Osteoblast (primary cell): ENCODE data around the gene LANCL2. TPM values are rescaled to one million over a fixed set of nuclear protein-coding genes. Genes with fewer than 3 reads are reported as not detected.

Experiments used
- DNase-seq: peaks from one replicate; pipeline ENCODE4 v3.0.0; 2011; ENCODE audit warnings: low spot score, mixed read lengths; ENCODE audit not compliant: insufficient read length; ENCODE audit errors: missing footprints
- H2AFZ ChIP-seq: 2 replicates; pipeline ENCODE4 v1.6.0; 2011; ENCODE audit warnings: mild to moderate bottlenecking, low read length
- H3K27ac ChIP-seq: 2 replicates; pipeline ENCODE4 v1.5.1; 2011; ENCODE audit warnings: mild to moderate bottlenecking, low read depth, low read length, moderate library complexity
- H3K27me3 ChIP-seq: 2 replicates; pipeline ENCODE4 v1.6.0; 2012; ENCODE audit warnings: mild to moderate bottlenecking, control low read depth, inconsistent platforms, low read length, moderate library complexity; ENCODE audit not compliant: insufficient read depth
- H3K36me3 ChIP-seq: 2 replicates; pipeline ENCODE4 v1.5.1; 2011; ENCODE audit warnings: mild to moderate bottlenecking, low read length, control low read depth, moderate library complexity; ENCODE audit not compliant: insufficient read depth
- H3K4me1 ChIP-seq: 2 replicates; pipeline ENCODE4 v1.5.1; 2011; ENCODE audit warnings: mild to moderate bottlenecking, low read length, control low read depth, moderate library complexity; ENCODE audit not compliant: insufficient read depth
- H3K4me2 ChIP-seq: 2 replicates; pipeline ENCODE4 v1.6.0; 2011; ENCODE audit warnings: mild to moderate bottlenecking, low read length; ENCODE audit not compliant: insufficient read depth
- H3K4me3 ChIP-seq: fragments of 200-600 bp; sonication (generic); 3 replicates; pipeline ENCODE4 v1.5.1; 2012; ENCODE audit warnings: mild to moderate bottlenecking, low read length, inconsistent platforms; ENCODE audit not compliant: insufficient read depth
- H3K79me2 ChIP-seq: 2 replicates; pipeline ENCODE4 v1.6.0; 2012; ENCODE audit warnings: mild to moderate bottlenecking, low read length, control low read depth, inconsistent platforms; ENCODE audit not compliant: insufficient read depth
- H3K9me3 ChIP-seq: 2 replicates; pipeline ENCODE4 v1.5.1; 2011; ENCODE audit warnings: low read depth, low read length, control low read depth
- H4K20me1 ChIP-seq: 2 replicates; pipeline ENCODE4 v1.6.0; 2012; ENCODE audit warnings: mild to moderate bottlenecking, low read length, control low read depth; ENCODE audit not compliant: insufficient read depth
- total RNA-seq: library from RNA; depleted of rRNA; stranded (reverse); fragments of >200 nt; gene quantifications from 2 replicates; pipeline ENCODE4 v1.2.3, GENCODE V29; 2012
- TF ChIP-seq, protein P1 (sequence below): IDR thresholded peaks from 2 replicates; pipeline ENCODE4 v1.5.1; 2011; ENCODE audit warnings: mild to moderate bottlenecking, low read depth, low read length, moderate library complexity; ENCODE audit errors: extremely low read depth

The LANCL2 gene
- total RNA-seq, 1 donor = 19.2 TPM

DNA sequence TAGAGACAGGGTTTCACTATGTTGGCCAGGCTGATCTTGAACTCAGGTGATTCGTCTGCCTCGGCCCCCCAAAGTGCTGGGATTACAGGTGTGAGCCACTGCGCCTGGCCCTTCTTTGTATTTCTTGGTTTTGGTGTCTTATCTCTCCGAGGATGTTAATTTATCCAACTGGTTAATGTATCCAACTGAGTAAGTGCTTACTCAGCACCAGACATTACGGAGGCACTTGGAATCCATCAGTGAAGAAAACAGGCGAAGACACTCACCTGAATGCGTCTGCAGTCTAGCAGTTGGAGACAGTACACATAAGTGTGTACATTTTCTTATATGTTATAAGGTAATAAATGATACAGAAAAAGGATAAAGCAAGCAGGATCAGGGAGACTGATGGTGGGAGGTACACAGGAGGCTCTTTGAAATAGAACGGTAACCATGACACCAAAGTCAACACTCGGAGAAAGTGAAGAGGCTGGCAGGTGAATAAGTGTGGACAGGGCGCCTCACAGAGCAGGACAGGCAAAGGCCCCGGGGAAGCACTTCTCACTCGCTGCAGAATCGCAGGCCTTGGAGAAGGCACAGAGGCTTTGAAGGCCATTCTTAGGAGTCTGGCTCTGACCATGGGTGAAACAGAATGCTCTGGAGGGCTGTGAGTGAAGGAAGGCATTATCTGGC lies 73.1 kb downstream of the LANCL2 start:
- Histone ChIP-seq H3K9me3 (no peaks in the 10 kb centered on the region), H3K27ac (no peak overlapping the region), H3K4me3 (no peak overlapping the region), H4K20me1 (no peaks in the 10 kb centered on the region), H3K27me3 (no peaks in the 10 kb centered on the region), H3K36me3 (no peaks in the 10 kb centered on the region), H3K79me2 (no peaks in the 10 kb centered on the region), H2AFZ (no peak overlapping the region), H3K4me2 (no peak overlapping the region), H3K4me1 (peaks cover 10% of the 10 kb centered on the region)
- TF ChIP-seq, protein P1, sequence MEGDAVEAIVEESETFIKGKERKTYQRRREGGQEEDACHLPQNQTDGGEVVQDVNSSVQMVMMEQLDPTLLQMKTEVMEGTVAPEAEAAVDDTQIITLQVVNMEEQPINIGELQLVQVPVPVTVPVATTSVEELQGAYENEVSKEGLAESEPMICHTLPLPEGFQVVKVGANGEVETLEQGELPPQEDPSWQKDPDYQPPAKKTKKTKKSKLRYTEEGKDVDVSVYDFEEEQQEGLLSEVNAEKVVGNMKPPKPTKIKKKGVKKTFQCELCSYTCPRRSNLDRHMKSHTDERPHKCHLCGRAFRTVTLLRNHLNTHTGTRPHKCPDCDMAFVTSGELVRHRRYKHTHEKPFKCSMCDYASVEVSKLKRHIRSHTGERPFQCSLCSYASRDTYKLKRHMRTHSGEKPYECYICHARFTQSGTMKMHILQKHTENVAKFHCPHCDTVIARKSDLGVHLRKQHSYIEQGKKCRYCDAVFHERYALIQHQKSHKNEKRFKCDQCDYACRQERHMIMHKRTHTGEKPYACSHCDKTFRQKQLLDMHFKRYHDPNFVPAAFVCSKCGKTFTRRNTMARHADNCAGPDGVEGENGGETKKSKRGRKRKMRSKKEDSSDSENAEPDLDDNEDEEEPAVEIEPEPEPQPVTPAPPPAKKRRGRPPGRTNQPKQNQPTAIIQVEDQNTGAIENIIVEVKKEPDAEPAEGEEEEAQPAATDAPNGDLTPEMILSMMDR = no peak
- no peak for DNase-seq

DNA sequence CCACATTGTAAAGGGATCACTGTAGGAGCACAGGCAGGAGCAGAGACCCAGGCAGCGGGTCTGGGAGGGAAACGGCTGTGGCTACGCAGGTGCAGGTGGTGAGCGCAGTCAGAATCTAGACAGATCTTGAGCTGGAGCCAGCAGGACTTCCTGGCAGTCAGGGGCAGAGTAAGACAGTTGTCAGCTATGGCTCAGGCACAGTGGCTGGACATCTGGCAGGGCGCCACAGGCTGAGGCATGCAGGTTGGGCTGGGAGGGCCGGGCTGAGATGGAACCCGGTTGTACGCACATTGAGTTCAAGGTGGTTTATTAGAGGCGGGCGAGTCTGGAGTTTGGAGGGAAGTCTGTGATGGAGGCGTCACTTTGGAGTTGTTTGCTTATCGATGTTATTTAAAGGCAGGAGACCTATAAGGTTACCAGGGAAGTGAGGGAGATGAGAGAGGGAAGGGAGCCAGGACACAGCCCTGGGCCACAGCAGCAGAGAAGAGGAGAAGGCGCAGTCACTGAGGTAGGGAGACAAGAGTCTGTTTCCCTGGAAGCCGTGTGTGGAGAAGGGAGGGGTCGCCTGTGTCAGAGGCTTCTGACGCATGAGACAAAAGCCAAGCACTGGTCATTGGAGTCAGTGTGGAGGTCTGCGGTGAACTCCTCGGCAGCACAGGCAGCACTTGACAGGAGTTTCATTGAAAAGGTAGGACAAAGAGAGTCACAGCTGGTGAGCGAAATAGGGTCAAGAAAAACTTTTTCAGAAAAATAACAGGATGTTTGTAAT lies 73.8 kb downstream of the LANCL2 start:
- no peak overlapping the region for H2AFZ ChIP-seq
- TF ChIP-seq, protein P1 = no peak
- H4K20me1 ChIP-seq = no peaks in the 10 kb centered on the region
- no peak overlapping the region for H3K27ac ChIP-seq
- H3K79me2 ChIP-seq = no peaks in the 10 kb centered on the region
- no peak overlapping the region for H3K4me2 ChIP-seq
- H3K27me3 ChIP-seq = no peaks in the 10 kb centered on the region
- no peaks in the 10 kb centered on the region for H3K9me3 ChIP-seq
- no peak for DNase-seq
- H3K4me1 ChIP-seq = peaks cover 10% of the 10 kb centered on the region
- no peaks in the 10 kb centered on the region for H3K36me3 ChIP-seq
- H3K4me3 ChIP-seq = no peak overlapping the region

DNA sequence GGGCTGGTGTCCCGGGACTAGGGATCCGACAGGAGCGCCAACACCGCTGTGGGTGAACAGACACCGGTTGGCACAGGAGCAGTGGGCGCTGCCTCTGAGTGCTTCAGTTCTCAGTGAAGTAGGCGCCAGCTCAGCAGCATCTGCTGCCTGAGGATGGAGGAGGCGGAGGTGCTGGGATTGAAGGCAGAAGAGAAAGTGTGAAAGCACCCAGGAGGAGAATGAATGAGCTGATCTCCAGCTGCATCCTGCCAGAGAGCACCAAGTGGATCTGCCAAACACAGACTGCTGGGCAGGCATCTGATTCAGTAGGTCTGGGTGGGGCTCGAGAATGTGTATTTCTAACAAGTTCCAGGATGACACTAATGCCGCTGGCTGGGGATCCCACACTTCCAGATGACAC lies 74.5 kb downstream of the LANCL2 start:
- H3K27me3 ChIP-seq = no peaks in the 10 kb centered on the region
- no peaks in the 10 kb centered on the region for H4K20me1 ChIP-seq
- H3K9me3 ChIP-seq = no peaks in the 10 kb centered on the region
- H3K4me1 ChIP-seq = peaks cover 10% of the 10 kb centered on the region
- H3K4me2 ChIP-seq = no peak overlapping the region
- H3K36me3 ChIP-seq = no peaks in the 10 kb centered on the region
- no peak overlapping the region for H3K27ac ChIP-seq
- peak; percentile 83 for DNase-seq
- H3K79me2 ChIP-seq = no peaks in the 10 kb centered on the region
- TF ChIP-seq, protein P1 = no peak
- no peak overlapping the region for H2AFZ ChIP-seq
- H3K4me3 ChIP-seq = no peak overlapping the region

DNA sequence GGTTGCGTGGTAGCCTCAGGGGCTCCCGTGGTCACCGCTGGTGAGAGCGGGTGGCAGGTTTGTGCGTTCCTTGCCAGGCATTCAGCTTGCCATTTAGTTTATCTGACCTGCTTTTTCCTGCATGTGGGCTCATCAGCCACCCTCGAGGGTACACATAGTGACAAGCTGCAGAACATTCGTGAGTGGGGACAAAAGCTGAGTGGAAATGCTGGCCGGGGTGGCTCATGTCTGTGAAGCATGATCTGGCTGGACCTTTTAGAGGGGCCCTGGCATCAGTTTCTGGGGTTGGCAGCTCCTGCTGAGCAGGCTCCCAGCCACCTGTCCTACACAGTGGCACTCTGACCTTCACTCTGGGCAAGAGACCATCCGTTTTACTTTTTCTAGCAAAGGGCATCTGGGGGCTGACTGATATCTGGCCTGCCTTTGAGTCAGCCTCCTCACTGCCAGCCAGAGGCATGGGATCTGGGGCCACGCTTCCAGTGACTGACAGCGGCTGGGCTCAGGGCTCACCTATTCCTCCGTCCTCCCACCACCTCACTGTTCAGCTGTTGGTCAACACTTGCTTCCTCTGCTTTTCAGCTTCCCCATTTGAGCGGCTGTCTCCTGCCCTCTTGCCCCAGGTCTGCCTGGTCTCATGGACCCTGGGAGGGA lies 75.0 kb downstream of the LANCL2 start:
- Histone ChIP-seq H3K9me3 (no peaks in the 10 kb centered on the region), H2AFZ (no peak overlapping the region), H4K20me1 (no peaks in the 10 kb centered on the region), H3K4me1 (peaks cover 10% of the 10 kb centered on the region), H3K79me2 (no peaks in the 10 kb centered on the region), H3K4me2 (no peak overlapping the region), H3K27me3 (no peaks in the 10 kb centered on the region), H3K4me3 (no peak overlapping the region), H3K36me3 (no peaks in the 10 kb centered on the region), H3K27ac (no peak overlapping the region)
- DNase-seq = no peak
- TF ChIP-seq, protein P1 = no peak
